Ovary (tissue), 9 donors: ENCODE data around the gene TCEAL5. TPM values are rescaled to one million over a fixed set of nuclear protein-coding genes. Genes with fewer than 3 reads are reported as not detected.

Source experiments
- DNase-seq, 5 donors: peaks; one replicate each; pipeline ENCODE4 v3.0.0-alpha.2; 2019 to 2020
- H3K27ac ChIP-seq, 2 donors: fragments of 200-600 bp; one replicate each; pipeline versions ENCODE4 v1.5.1 to v1.8.0; 2019 to 2022
- H3K27me3 ChIP-seq: fragments of 200-600 bp; one replicate; pipeline ENCODE4 v1.8.0; 2022
- H3K36me3 ChIP-seq: fragments of 200-600 bp; sonication (generic); one replicate; pipeline ENCODE4 v1.5.1; 2019
- H3K4me1 ChIP-seq: one replicate; pipeline ENCODE4 v1.8.1; 2013; ENCODE audit warnings: mild to moderate bottlenecking, moderate library complexity; ENCODE audit not compliant: insufficient read depth
- H3K4me3 ChIP-seq: fragments of 200-600 bp; sonication (generic); one replicate; pipeline ENCODE4 v1.5.1; 2017
- H3K9me3 ChIP-seq, 2 donors: fragments of 200-600 bp in 1 of 2; sonication (generic) in 1 of 2; one replicate each; pipeline versions ENCODE4 v1.5.1 to v1.8.1; 2013 to 2019; ENCODE audit warnings: mild to moderate bottlenecking in 1 of 2, moderate library complexity in 1 of 2
- EP300 ChIP-seq: sonication (generic); formaldehyde crosslinking; IDR thresholded peaks from one replicate; pipeline ENCODE4 v1.6.1; 2017; ENCODE audit warnings: antibody characterized with exemption
- POLR2A ChIP-seq: fragments of 450-650 bp; IDR thresholded peaks from one replicate; pipeline ENCODE4 v1.6.1; 2017; ENCODE audit warnings: antibody characterized with exemption, mild to moderate bottlenecking, moderate library complexity
- WGBS, 3 donors: extraction: QIAGEN DNeasy Blood & Tissue Kit in 1 of 3; methylation state at CpG; one replicate each; pipeline versions ENCODE4 v1.1.5 to v1.1.7; 2013 to 2017; 5-methylcytosine and 5-hydroxymethylcytosine counted together
- intact Hi-C, 4 donors: fragments of 100-400 bp; cut with DNase I; formaldehyde crosslinking; loops; one replicate each; pipeline versions ENCODE4 v1.11.0 to v1.15.1; 2022 to 2023
- polyA plus RNA-seq, 2 donors: library from polyadenylated mRNA; stranded (reverse); fragments of 200-250 nt in 1 of 2; fragments of 350-450 nt in 1 of 2; fragmentation: Illumina TruSeq in 1 of 2; extraction: RNeasy Lipid Tissue Mini Kit (QIAGEN cat#74804) in 1 of 2; gene quantifications; one replicate each; pipeline ENCODE4 v1.2.3, GENCODE V29; 2013 to 2014
- total RNA-seq, 7 donors: library from RNA; depleted of rRNA in 2 of 7; stranded (reverse); fragments of >200 nt in 2 of 7; fragmentation: NEBNext Ultra II Directional in 3 of 7; extraction: Animal tissue kit (Norgen Biotek cat#: 25700) in 3 of 7; gene quantifications; one replicate each; pipeline versions ENCODE4 v1.1.0 to v1.2.4, GENCODE V29; 2016 to 2023
- TF ChIP-seq, protein P1 (sequence below), 3 donors: fragments of 450-650 bp in 2 of 3; fragments of 200-600 bp in 1 of 3; IDR thresholded peaks; one replicate each; pipeline versions ENCODE4 v1.5.1 to v1.8.0; 2016 to 2022; ENCODE audit warnings: antibody characterized with exemption in 3 of 3, mild to moderate bottlenecking in 1 of 3
- donor health status: DM: no; HTN: no; CAD: no; lungs with moderate emphysema.
- donor health status: DM: no; HTN: no; CAD: no.
- donor health status: Bipolar disorder and iron deficiency.
- donor health status: DM: yes; HTN: yes; CAD: no.
- donor health status: DM: no; HTN: no; CAD: no.
- donor health status: DM: yes; HTN: yes; CAD: no.

Gene TCEAL5
- total and polyA plus RNA-seq, 9 donors = 0.50 to 4.0 (median 2.4) TPM; not detected in 1

GRCh38 chrX:103274284-103274683 lies 2.3 kb downstream of the TCEAL5 start:
- no peaks in the 10 kb centered on the region for H3K4me1 ChIP-seq
- no peaks in the 10 kb centered on the region for H3K9me3 ChIP-seq
- intact Hi-C loops = no loop called here
- H3K4me3 ChIP-seq = no peak overlapping the region
- H3K36me3 ChIP-seq = no peaks in the 10 kb centered on the region
- no peak overlapping the region for H3K27ac ChIP-seq
- no peak for DNase-seq
- TF ChIP-seq POLR2A (no peak), EP300 (no peak)
- TF ChIP-seq, protein P1, sequence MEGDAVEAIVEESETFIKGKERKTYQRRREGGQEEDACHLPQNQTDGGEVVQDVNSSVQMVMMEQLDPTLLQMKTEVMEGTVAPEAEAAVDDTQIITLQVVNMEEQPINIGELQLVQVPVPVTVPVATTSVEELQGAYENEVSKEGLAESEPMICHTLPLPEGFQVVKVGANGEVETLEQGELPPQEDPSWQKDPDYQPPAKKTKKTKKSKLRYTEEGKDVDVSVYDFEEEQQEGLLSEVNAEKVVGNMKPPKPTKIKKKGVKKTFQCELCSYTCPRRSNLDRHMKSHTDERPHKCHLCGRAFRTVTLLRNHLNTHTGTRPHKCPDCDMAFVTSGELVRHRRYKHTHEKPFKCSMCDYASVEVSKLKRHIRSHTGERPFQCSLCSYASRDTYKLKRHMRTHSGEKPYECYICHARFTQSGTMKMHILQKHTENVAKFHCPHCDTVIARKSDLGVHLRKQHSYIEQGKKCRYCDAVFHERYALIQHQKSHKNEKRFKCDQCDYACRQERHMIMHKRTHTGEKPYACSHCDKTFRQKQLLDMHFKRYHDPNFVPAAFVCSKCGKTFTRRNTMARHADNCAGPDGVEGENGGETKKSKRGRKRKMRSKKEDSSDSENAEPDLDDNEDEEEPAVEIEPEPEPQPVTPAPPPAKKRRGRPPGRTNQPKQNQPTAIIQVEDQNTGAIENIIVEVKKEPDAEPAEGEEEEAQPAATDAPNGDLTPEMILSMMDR (IDR thresholded peaks at IDR 0.05) = no peak
- WGBS, 3 donors = 82 to 83% (median 83%) methylated on average over 4 of the region's 4 CpGs
- no peaks in the 10 kb centered on the region for H3K27me3 ChIP-seq

DNA sequence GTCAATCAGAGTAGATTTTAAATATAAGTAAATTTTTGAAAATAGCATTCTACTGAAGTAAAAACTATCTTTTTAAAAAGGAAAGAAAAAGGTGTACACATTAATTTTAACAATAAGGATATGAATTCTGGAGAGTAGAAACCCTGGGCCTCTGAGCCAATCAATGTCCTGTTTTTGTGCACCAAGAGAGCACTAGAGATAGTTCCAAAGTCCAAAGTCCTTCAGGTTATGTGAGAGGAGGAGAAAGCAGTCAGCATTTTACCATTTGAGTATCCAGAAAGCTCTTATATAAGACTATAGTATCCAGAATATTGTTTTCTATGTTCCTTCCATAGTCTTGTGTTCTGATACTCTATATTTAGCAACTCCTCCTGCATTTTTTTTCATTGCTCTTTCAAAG lies 18.3 kb downstream of the TCEAL5 start:
- intact Hi-C loops = no loop called here

GRCh38 chrX:103256651-103257050 lies 19.9 kb downstream of the TCEAL5 start:
- H3K9me3 ChIP-seq = no peaks in the 10 kb centered on the region
- no peak overlapping the region for H3K4me3 ChIP-seq
- intact Hi-C loops = no loop called here
- H3K36me3 ChIP-seq = no peaks in the 10 kb centered on the region
- no peak overlapping the region for H3K27ac ChIP-seq
- no peaks in the 10 kb centered on the region for H3K4me1 ChIP-seq
- TF ChIP-seq, protein P1 (IDR thresholded peaks at IDR 0.05) = no peak
- no peak for TF ChIP-seq EP300
- TF ChIP-seq POLR2A = no peak
- H3K27me3 ChIP-seq = no peaks in the 10 kb centered on the region
- no peak for DNase-seq

More for the DNA sequence above, 18.3 kb downstream of the TCEAL5 start:
- TF ChIP-seq POLR2A (no peak), EP300 (no peak)
- TF ChIP-seq, protein P1 (IDR thresholded peaks at IDR 0.05) = no peak
- no peak for DNase-seq
- Histone ChIP-seq H3K4me3 (no peak overlapping the region), H3K4me1 (no peaks in the 10 kb centered on the region), H3K27ac (no peak overlapping the region), H3K27me3 (no peaks in the 10 kb centered on the region), H3K36me3 (no peaks in the 10 kb centered on the region), H3K9me3 (no peaks in the 10 kb centered on the region)

GRCh38 chrX:103254921-103255493 lies 21.5 kb downstream of the TCEAL5 start, which contains the start of gene TCEAL8:
Gene TCEAL8 (minus strand): TSS chrX:103255155. CDS start chrX:103253979, 1,176 bp downstream.
- Histone ChIP-seq H3K27ac (peak within 1 kb of the TSS; percentile 82 to 86), H3K9me3 (no peaks in the 10 kb centered on the region), H3K27me3 (no peaks in the 10 kb centered on the region), H3K4me3 (peak within 1 kb of the TSS; percentile 47), H3K36me3 (no peaks in the 10 kb centered on the region), H3K4me1 (no peaks in the 10 kb centered on the region)
- intact Hi-C loops = no loop called here
- DNase-seq = peak; percentile 73 to 83 (median 81)
- TF ChIP-seq POLR2A = peak; percentile 63
- TF ChIP-seq, protein P1 (IDR thresholded peaks at IDR 0.05) = no peak
- 22 to 35% (median 27%) methylated on average over 22 of the region's 22 CpGs for WGBS, 3 donors
